HS-5 (cell line): Measurements from ENCODE around the gene RRM1.
"Not testable (repeated sequence)": the region's sequence is repeated elsewhere in the genome, so short reads cannot be mapped to it uniquely, and the experiment has no call there.

ENCODE experiments used
- DNase-seq: peaks from one replicate; pipeline ENCODE4 v3.0.0-alpha.2; 2012; ENCODE audit warnings: low read depth

The RRM1 gene

GRCh38 chr11:4083198-4083597 is 11.4 kb upstream of the RRM1 start:
- no peak for DNase-seq

DNA sequence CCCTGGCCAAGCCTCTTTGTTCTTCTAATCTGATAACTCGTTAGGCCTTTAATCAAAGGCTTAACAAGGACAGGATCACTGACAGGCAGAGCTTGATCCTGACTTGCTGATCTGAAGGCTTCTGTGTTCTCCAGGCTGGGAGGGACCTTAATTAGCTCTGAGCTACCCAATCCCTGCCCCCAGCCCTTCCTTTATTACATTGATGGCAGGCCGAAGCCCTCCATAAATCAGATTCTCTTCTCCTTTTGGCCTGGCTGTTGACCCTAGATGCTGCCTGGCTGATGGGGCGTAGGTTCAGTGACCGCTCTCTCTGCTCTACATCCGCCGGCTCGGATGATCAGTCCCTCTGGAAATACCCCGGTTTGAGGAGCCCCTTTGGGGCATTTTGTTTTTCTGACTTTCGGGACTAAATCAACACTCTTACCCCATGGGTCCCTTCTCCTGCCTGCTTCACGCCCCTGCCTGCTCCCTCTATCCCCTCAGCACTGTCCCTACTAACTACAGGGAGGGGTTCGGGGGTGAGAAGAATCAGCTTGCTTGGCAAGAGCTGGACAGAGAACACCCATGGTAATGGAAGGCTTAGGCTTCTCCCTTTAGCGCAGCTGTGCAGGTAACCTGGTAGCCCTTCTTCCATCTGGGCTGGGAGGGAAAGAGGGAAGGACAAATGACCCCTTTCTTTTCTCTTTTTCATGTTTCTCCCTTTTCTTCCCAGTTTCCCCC is 10.0 kb upstream of the RRM1 start:
- DNase-seq, result no peak

DNA sequence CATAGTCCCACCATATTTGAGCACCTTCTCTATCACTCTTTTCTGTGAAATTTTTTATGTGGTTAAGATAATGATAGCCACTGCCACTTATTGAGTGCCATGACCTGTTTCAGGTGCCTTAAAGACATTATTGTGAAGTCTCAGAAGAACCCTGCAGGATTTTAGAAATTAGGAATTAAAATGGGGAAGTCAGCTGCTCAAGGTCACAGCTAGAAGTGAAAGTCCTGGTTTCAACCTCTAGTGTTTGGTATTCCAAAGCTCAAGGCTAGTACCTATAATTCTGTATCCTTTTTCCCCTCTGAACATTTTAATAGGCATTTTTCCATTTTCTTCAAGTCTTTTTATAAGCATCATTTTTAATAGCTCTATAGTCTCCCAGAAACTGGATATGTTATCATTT is 9.0 kb upstream of the RRM1 start:
- no peak for DNase-seq

DNA sequence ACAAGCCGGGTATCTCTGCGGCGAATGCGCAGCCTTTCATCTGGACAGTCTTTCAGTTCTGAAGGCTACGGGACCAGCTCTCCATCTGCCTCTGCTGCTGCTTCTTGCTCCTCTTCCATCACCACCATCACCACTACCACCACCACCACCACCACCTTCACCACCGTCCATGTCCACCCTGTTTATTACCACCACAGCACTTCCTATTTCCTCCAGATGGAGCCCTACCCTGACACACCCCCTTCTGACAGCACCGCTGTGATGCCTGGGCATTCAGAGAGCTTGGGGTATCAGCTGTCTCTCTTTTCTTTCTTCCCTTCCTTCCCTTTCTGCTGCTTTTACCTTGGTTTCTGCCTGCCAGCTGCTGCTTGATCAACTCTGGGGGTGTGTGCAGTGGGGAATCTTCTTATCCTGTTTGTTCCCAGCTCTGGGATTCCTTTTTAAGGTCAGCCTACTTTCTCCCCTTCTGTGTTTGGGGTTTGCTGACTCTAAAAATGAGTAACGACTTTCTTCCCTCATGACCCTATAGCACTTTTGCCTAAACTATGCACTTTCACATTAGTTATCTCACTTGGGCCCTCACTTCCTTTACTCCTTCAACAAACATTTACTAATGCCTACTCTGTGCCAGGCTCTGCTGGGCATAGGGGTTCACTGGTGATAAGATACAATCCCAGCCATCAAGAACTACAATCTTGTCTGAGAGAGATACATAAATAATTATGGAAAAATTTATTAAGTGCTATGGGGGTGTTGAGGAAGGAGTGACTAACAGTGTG is 7.8 kb upstream of the RRM1 start:
- DNase-seq, result no peak

DNA sequence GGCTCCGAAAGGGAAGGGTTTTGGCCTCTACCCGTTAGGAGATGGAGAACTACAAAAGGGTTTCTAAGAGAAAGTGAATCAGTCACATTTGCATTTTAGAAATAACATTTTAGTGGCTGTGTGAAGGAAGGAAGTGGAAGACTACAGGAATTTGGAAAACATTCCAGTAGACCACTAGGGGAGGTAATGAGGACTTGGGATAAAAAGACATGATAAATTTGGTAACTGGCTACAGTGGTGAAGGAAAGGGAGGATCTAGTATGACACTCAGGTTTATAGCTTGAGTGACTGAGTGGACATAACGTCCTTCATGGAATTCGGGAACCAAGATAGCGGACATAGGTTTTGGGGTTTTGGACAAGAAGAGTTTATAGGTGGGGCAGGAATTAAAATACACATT is 7.0 kb upstream of the RRM1 start:
- DNase-seq, result no peak

DNA sequence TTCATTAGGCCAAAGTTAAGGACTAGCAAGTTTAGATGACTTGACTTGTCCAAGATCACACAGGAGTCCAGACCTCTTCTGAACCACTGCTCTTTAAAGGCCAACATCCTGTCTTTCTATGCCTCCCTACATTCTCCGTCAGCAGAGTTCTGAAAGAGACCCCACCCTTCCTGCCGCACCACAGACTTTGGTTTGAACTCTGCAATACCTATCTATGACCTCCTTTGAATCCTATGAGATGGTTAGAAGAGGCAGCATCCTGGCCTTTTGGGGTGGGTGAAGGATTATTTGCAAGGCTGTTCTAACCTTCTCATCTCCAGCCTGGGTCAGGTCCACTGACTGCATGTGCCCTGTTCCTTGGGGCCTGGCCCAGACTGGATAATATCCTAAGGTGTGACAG is 4.3 kb upstream of the RRM1 start:
- no peak for DNase-seq

DNA sequence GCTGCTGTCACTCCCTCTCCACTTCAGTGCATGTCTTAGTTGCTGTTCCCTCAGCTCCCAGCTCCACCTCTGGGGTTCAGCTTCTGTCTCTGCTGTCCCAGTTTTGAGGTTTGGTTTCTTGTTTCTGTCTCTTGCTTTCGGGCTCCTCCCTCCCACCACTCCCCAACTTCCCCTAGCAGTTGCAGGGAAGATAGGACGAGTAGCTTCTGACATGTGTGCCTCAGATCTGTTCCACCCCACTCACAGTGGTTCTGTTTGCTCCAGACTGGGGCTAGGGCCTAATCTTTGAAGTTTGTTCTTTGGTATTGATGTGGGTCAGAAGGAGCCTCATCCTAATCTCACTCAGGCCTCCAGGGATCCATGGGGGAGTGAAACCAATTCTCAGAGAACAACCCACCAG is 2.6 kb upstream of the RRM1 start:
- no peak for DNase-seq

GRCh38 chr11:4093519-4094347 is 866 bp upstream of the RRM1 start:
- DNase-seq, result no peak

DNA sequence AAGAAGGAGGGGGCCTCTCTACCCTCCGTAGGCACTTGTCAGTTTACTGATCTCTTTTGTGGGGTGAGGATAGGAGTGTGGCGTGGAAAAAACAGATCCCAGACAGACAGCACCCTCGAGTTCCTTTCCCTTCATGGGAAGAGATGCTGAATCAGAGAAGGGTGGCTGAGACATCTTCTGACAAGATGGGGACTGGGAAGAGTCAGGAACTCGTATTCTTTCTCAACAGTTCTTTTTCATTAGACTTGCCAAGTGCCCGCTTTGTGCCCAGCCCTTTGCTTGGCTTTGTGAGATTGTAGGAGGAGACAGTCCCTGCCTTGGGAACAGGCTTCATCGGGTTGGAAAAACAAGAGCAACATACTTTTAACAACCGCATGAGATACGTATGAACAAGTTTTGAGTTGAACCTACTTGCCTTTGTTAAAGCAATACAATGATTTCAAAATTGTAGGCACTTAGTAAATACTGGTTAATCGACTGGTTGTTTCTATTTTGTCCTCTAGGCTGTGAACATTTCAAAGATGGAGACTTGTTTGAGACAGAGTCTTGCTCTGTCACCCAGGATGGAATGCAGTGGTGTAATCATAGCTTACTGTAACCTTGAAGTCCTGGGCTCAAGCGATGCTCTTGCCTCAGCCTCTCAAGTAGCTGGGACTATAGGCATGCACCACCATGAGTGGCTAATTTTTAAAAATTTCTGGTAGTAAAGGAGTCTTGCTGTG is 1.1 kb downstream of the RRM1 start:
- peak; percentile 42 for DNase-seq

GRCh38 chr11:4098026-4098621 is 3.5 kb downstream of the RRM1 start:
- DNase-seq, result no peak

- no peak for DNase-seq
Measured at GRCh38 chr11:4102711-4103110, 8.1 kb downstream of the RRM1 start.

DNA sequence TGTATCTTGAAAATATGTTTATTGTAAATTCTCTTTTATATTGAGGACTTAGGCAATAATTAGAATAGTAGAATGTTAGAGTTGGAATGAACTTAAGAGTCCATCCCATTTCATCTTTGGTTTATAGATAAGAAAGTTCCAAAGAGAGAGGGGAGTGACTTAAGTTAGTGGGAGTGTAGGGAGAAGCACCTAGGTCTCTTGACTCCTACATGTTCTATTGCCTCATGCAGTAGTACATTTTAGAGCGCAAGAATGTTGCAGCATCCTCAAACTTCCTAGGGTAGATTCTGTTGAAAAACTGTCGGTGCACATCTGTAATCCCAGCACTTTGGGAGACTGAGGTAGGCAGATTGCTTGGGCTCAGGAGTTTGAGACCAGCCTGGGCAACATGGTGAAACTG is 8.7 kb downstream of the RRM1 start:
- no peak for DNase-seq

DNA sequence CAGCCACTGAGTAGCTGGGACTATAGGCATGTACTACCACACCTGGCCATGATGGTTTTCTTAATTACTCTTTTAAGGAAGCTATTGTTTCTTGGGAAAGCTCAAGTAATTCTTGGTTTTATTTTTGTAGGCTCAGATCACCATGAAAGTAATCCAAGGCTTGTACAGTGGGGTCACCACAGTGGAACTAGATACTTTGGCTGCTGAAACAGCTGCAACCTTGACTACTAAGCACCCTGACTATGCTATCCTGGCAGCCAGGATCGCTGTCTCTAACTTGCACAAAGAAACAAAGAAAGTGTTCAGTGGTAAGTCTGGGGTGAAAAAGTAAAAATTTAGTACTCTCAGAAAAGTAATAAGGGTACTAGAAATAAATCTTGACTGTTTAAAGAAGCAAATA is 11.3 kb downstream of the RRM1 start:
- DNase-seq, result no peak

- no peak for DNase-seq
Measured at GRCh38 chr11:4111834-4112233, 17.2 kb downstream of the RRM1 start.

DNA sequence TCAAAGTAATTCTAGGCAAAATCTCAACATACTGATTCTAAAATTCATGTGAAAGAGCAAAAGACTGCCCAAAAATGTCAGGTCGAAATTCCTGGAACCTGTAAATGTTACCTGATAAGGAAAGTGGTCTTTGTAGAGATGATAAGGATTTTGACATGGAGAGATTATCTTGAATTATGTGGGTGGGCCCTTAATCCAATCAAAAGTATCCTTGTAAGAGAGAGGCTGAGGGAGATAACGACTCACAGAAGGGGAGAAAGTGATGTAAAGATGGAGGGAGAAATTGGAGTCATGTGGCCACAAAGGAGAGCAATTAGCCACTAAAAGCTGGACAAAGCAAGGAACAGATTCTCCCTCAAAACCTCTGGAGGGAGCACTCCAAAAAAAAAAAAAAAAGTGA is 20.5 kb downstream of the RRM1 start:
- DNase-seq, result no peak

DNA sequence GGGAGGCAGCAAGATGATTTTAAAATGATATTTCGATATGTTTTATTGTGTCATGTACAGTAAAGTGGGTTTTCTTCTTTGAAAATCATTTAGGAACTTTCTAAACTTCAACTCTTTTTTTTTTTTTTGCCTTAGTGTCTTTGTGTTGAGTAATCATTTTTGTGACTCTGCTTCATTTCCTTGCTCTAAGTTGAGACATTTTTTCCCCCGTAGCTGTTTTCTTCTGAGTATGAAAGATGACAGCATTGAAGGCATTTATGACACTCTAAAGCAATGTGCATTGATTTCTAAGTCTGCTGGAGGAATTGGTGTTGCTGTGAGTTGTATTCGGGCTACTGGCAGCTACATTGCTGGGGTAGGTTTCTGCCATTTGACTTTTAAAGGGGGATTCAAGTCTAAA is 23.5 kb downstream of the RRM1 start:
- no peak for DNase-seq

- DNase-seq, result no peak
Measured at GRCh38 chr11:4123218-4123617, 28.6 kb downstream of the RRM1 start.

DNA sequence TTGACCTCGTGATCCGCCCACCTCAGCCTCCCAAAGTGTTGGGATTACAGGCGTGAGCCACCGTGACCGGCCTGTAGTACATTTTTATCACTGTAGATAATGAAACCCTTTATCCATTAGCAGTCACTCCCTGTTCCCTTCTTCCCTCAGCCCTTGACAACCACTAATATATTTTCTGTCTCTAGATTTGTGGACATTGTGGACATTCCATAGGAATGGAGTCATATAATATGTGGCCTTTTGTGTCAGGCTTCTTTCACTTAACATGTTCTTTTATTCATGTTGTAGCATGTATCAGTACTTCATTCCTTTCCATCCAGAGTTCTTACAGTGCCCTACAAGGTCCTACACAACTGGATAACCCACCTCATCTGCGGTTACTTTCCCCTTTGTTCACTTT is 30.5 kb downstream of the RRM1 start:
- no peak for DNase-seq

DNA sequence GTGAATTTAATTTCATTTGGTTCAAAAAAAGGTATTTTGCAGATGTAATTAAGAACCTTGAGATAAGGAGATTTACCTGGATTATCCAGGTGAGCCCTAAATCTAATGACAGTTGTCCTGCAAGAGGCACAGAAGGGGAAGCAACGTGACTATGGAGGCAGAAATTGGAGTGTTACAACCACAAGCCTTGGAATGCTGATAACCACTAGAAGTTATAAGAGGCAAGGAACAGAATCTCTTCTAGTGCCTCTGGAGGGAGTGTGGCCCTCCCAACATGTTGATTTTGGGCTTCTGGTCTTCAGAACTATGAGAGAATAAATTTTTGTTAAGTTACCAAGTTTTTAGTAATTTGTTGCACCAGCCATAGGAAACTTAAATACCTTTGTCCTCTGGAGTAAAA is 32.8 kb downstream of the RRM1 start:
- no peak for DNase-seq

- DNase-seq, result not testable (repeated sequence)
Measured at GRCh38 chr11:4130219-4130618, 35.6 kb downstream of the RRM1 start.

DNA sequence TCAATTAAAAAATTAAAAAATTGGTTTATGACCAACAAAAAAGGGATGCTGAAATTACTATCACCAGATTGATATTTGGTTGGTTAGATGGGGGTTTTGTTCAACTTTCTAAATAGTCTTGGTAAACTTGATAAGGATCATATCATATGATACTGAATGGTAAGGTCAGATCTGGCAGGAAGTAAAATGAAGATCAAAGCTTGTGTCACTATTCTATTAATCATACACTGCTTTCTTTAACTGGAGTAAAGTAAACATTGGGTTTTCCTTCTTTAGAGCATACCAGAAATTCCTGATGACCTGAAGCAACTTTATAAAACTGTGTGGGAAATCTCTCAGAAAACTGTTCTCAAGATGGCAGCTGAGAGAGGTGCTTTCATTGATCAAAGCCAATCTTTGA is 40.2 kb downstream of the RRM1 start:
- peak; percentile 14 for DNase-seq

DNA sequence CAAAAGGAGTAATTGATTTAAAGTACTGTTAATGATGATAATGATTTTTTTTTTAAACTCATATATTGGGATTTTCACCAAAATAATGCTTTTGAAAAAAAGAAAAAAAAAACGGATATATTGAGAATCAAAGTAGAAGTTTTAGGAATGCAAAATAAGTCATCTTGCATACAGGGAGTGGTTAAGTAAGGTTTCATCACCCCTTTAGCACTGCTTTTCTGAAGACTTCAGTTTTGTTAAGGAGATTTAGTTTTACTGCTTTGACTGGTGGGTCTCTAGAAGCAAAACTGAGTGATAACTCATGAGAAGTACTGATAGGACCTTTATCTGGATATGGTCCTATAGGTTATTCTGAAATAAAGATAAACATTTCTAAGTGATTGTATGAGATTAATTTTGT is 43.9 kb downstream of the RRM1 start:
- DNase-seq, result no peak
